RWPE2 (cell line): ENCODE results near the gene RNASE7.
"Not testable (repeated sequence)": the region's sequence is repeated elsewhere in the genome, so short reads cannot be mapped to it uniquely, and the experiment has no call there.

ENCODE experiments used
- ATAC-seq: fragments of 200-7000 bp; cut with Tn5 transposase; 3 replicates; pipeline ENCODE4 v1.9.1; 2021; ENCODE audit warnings: low read depth
- DNase-seq: peaks from one replicate; pipeline ENCODE4 v3.0.0-alpha.2; 2020; ENCODE audit warnings: low spot score
- H3K27ac ChIP-seq: fragments of 450-650 bp; 2 replicates; pipeline ENCODE4 v1.5.1; 2017; ENCODE audit warnings: mild to moderate bottlenecking; ENCODE audit not compliant: poor library complexity, severe bottlenecking
- H3K27me3 ChIP-seq: fragments of 250-450 bp; sonication (Bioruptor Pico); 2 replicates; pipeline ENCODE4 v1.5.1; 2021; ENCODE audit warnings: mild to moderate bottlenecking, moderate library complexity; ENCODE audit not compliant: insufficient read depth, poor library complexity, severe bottlenecking
- H3K36me3 ChIP-seq: fragments of 250-450 bp; sonication (Bioruptor Pico); 2 replicates; pipeline ENCODE4 v1.5.1; 2020; ENCODE audit warnings: low read depth, mild to moderate bottlenecking, moderate library complexity
- H3K4me1 ChIP-seq: fragments of 250-450 bp; sonication (Bioruptor Pico); 2 replicates; pipeline ENCODE4 v1.5.1; 2021; ENCODE audit warnings: mild to moderate bottlenecking, moderate library complexity; ENCODE audit not compliant: insufficient read depth, poor library complexity, severe bottlenecking
- H3K4me3 ChIP-seq: fragments of 250-450 bp; sonication (Bioruptor Pico); 2 replicates; pipeline ENCODE4 v1.5.1; 2021; ENCODE audit warnings: mild to moderate bottlenecking, moderate library complexity; ENCODE audit not compliant: severe bottlenecking
- H3K9me3 ChIP-seq: fragments of 250-450 bp; sonication (Bioruptor Pico); 2 replicates; pipeline ENCODE4 v1.5.1; 2021; ENCODE audit warnings: mild to moderate bottlenecking, moderate library complexity; ENCODE audit not compliant: severe bottlenecking
- TF ChIP-seq, protein P1 (sequence below): fragments of 450-650 bp; IDR thresholded peaks from one replicate; pipeline ENCODE4 v1.5.1; 2017; ENCODE audit warnings: mild to moderate bottlenecking, moderate library complexity; ENCODE audit not compliant: poor library complexity, severe bottlenecking

RNASE7 gene

DNA sequence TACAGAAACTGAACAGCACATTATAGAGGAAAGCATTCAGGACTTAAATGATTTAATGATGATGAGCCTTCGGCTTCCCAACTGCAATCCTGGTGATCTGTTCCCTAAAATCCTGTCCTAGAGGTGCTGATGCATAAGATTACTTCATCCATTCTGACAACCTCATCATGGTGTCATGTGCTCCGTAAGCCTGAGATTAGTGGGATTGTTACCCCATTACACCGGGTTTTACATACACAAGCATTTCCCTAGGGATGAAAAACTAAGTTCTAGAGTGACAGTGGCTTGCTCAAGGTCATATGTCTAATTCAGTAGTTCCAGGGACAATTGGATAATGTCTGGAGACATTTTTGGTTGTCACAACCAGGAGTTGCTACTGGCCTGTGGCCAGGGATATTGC, 5.0 kb upstream of the RNASE7 start:
- H3K4me3 ChIP-seq = no peak overlapping the region
- peaks cover 24% of the 10 kb centered on the region for H3K4me1 ChIP-seq
- H3K36me3 ChIP-seq = no peaks in the 10 kb centered on the region
- ATAC-seq (no peak), DNase-seq (no peak)
- TF ChIP-seq, protein P1, sequence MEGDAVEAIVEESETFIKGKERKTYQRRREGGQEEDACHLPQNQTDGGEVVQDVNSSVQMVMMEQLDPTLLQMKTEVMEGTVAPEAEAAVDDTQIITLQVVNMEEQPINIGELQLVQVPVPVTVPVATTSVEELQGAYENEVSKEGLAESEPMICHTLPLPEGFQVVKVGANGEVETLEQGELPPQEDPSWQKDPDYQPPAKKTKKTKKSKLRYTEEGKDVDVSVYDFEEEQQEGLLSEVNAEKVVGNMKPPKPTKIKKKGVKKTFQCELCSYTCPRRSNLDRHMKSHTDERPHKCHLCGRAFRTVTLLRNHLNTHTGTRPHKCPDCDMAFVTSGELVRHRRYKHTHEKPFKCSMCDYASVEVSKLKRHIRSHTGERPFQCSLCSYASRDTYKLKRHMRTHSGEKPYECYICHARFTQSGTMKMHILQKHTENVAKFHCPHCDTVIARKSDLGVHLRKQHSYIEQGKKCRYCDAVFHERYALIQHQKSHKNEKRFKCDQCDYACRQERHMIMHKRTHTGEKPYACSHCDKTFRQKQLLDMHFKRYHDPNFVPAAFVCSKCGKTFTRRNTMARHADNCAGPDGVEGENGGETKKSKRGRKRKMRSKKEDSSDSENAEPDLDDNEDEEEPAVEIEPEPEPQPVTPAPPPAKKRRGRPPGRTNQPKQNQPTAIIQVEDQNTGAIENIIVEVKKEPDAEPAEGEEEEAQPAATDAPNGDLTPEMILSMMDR = no peak
- no peaks in the 10 kb centered on the region for H3K9me3 ChIP-seq
- H3K27me3 ChIP-seq = no peaks in the 10 kb centered on the region
- no peak overlapping the region for H3K27ac ChIP-seq

DNA sequence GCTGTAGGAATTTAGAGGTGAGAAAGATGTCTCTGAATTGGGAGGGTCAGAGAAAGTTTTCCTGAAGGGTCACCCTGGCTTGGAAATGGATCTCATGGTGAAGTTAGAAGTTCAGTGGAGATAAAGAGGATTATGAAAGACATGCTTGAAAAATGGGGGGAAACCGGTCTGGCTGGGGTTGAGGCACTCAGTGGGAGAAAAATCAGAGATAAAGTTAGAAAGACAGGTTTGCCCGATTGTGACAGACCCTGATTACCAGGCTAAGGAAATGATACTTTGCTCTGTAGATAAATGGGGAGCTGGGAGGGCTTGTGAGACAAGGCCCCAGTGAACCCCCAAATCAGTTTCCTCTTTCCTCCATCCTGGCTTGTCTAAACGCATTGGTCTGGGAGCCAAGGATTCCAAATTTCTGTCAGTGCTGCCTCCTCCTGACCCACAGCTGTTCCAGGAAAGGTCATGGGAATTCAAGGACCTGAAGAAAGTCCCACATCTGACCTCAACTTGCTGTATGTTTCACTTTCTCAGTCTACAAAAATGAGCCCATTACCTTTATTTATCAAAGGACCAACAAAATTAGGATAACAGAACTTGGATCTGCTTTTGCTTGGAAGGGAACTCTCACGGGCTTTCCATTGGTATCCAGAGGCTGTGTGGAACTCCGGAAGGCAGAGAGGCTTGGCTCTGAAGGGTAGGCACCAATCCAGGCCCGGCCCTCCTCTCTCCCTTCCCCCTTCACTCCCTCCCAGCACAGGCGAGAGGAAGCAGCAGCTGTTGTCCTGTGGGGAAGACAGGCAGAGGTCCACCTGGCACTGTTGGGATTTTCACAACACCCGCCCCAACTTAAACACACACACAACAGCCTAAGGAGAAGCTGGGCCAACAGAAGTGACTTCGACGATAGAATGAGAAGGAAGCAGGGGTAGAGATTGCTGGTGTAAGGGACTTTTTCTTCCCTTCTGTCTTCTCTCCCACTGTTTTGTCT, 3.4 kb upstream of the RNASE7 start:
- Histone ChIP-seq H3K36me3 (no peaks in the 10 kb centered on the region), H3K4me3 (no peak overlapping the region)

DNA sequence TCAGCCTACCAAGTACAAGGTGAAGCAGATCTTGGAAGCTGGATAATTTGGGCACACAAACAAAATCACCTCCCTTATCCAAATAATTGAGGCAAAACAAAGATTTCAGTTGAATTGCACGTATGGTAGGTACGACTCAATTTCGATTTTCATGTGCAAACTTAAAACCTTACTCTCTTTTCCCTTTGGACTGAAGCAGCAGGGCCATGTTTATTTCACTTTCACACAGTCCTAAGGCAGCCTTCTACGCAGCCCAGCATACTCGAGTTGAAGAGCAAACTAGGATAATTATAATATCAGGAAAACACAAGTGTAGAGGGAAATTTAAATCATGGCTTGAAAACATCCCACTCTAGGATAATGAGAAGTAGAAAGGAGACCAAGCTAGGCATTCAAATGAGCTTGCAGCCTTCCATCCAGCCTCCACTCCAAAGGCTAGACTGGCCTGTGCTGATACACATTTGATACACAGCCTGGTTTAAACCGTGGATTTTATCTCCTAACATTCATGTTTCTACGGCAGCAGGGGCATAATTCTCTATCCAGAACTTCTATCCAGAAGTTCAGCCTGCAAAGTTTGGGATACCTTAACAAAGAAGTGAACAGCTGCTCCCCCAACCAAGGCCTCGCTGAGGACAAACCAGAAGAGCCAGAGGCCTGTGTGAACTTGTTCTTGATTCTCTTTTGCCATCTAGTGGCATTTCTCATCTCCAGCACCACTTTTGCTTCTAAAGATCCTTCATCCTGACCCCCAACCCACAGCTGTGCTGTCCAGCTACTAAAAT, 2.4 kb upstream of the RNASE7 start:
- no peaks in the 10 kb centered on the region for H3K9me3 ChIP-seq
- DNase-seq = no peak
- TF ChIP-seq, protein P1 = peak; percentile 93
- no peak overlapping the region for H3K4me3 ChIP-seq
- H3K27me3 ChIP-seq = no peaks in the 10 kb centered on the region
- peak overlapping the region; percentile 83 for H3K27ac ChIP-seq
- peaks cover 33% of the 10 kb centered on the region for H3K4me1 ChIP-seq
- peak; percentile 65 for ATAC-seq
- no peaks in the 10 kb centered on the region for H3K36me3 ChIP-seq

More for the DNA sequence above, 3.4 kb upstream of the RNASE7 start:
- Histone ChIP-seq H3K4me1 (peaks cover 33% of the 10 kb centered on the region), H3K27me3 (no peaks in the 10 kb centered on the region), H3K27ac (no peak overlapping the region), H3K9me3 (no peaks in the 10 kb centered on the region)
- no peak for ATAC-seq
- TF ChIP-seq, protein P1 = no peak
- no peak for DNase-seq

DNA sequence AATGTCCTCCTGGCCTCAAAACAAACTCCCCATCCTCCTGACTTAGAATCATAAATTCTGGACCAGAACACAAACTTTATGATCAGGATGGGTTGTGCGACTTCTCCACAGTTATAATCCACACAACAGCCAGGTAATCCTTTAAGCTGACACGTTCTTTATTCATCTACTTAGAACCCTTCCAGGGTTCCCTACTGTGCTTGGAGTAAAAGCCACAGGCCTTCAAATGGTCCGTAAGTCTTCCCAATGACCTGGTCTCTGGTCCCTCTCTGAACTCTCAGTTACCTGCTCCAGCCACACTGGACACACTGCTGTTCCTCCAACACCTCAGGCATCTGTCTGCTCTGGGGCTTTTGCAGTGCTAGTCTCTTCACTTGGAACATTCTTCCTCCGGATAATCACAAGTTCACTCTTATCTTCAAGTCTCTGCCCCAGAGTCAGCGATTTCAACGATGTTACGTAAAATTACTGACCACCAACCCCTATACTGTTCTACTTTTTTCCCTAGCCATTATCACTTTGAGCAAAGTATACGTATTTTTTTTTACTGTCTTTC, 1.7 kb upstream of the RNASE7 start:
- no peaks in the 10 kb centered on the region for H3K9me3 ChIP-seq
- ATAC-seq = no peak
- no peak overlapping the region for H3K4me3 ChIP-seq
- H3K4me1 ChIP-seq = peaks cover 33% of the 10 kb centered on the region
- DNase-seq = no peak
- peak overlapping the region; percentile 83 for H3K27ac ChIP-seq
- H3K27me3 ChIP-seq = no peaks in the 10 kb centered on the region
- TF ChIP-seq, protein P1 = peak; percentile 78
- no peaks in the 10 kb centered on the region for H3K36me3 ChIP-seq

DNA sequence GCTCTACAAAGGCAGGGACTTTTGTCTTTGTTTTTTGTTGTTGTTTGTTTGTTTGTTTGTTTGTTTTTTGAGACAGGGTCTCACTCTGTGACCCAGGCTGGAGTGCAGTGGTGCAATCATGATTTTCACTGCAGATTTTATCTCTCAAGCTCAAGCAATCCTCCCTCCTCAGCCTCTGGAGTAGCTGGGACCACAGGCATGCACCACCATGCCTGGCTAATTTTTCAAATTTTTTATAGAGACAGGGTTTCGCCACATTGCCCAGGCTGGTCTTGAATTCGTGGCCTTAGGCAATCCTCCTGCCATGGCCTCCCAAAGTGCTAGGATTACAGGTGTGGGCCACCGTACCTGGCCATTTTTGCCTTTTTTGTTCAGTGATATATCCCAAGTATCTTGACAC, 1.2 kb upstream of the RNASE7 start:
- H3K36me3 ChIP-seq, DNase-seq, ATAC-seq: not testable (repeated sequence)

More for the DNA sequence above, 1.2 kb upstream of the RNASE7 start:
- H3K27ac ChIP-seq = peak overlapping the region; percentile 83
- not testable (repeated sequence) for H3K4me3 ChIP-seq, H3K27me3 ChIP-seq, H3K9me3 ChIP-seq
- peaks cover 33% of the 10 kb centered on the region for H3K4me1 ChIP-seq
